NCI-H69 (cell line): ENCODE measurements around the gene STXBP1.
A peak's percentile ranks its signal among the peaks of the same experiment; 100 is the strongest.
"Not testable (repeated sequence)": the region's sequence is repeated elsewhere in the genome, so short reads cannot be mapped to it uniquely, and the experiment has no call there.

Experiments
- DNase-seq: peaks from one replicate; lab custom pipeline; 2025; lab: John Stamatoyannopoulos, UW

STXBP1 gene

DNA sequence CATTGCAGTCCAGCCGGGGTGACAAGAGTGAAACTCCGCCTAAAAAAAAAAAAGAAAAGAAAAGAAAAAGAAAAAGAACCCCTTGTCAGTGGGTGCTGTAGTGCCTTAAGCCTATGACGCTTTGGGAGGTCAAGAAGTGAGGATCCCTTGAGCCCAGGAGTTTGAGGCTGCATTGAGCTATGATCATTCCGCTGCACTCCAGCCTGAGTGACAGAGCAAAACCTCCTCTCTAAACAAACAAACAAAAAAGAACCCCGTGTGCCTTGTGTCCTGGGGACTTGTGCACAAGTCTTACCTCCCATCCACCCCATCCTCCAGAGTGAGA, 33.5 kb upstream of the STXBP1 start:
- DNase-seq: no peak

GRCh38 chr9:127578952-127579853, 32.9 kb upstream of the STXBP1 start:
- DNase-seq: peak; percentile 98

GRCh38 chr9:127580366-127580765, 31.7 kb upstream of the STXBP1 start:
- DNase-seq: no peak

DNA sequence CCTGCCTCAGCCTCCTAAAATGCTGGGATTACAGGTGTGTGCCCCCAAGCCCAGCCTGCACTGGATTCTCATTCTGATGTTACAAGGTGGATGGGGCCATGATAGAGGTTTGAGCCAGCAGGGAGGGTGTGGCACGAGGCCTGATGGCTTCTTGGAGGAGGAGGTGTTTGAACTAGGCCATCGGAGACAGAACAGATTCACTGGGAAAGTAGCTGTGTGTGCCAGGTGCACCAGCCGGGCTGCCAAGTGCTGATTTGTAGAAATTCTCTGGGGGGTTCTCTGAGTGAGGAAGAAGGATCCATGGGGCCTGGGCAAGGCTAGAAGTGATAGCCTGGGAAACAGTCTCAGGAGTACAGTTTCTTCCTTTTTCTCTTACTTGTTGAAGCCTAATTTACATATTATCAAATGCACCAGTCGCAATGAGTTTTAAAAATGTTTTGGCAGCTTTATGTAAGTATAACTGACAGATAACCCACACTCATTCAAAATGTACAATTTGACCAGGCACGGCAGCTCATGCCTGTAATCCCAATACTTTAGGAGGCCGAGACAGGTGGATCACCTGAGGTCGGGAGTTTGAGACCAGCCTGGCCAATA, 31.1 kb upstream of the STXBP1 start:
- peak; percentile 80 for DNase-seq

DNA sequence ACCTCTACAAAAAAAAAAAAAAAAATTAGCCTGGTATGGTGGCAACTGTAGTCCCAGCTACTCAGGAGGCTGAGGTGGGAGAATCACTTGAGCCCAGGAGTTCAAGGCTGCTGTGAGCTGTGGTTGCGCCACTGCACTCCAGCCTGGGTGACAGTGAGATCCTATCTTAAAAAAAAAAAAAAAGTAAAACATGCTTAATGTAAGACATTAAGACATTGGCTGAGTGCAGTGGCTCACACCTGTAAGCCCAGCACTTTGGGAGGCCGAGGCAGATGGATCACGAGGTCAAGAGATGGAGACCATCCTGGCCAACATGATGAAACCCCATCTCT, 27.6 kb upstream of the STXBP1 start:
- DNase-seq: not testable (repeated sequence)

DNA sequence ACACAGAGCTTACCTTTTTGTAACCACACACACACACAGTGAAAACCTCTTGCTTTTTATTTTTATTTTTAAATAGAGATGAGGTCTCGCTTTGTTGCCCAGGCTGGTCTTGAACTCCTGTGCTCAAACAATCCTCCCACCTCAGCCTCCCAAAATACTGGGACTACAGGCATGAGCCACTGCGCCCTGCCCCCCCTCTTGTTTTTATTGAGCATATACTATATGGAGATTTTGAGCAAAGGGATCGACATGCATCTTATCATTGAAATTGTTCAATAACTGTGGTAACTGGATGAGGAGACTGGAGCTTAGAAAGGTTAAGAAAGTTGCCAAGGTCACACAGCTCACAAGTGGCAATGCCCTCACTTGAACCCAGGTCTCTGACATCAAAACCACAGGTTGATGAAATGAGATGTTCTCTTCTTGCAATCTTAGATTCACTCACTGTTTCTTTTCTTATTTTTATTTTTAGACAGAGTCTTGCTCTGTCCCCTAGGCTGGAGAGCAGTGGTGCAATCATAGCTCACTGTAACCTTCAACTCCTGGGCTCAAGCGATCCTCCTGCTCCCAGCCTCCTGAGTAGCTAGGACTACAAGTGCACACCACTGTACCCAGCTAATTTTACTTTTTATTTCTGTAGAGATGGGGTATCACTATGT, 26.8 kb upstream of the STXBP1 start:
- DNase-seq: no peak

DNA sequence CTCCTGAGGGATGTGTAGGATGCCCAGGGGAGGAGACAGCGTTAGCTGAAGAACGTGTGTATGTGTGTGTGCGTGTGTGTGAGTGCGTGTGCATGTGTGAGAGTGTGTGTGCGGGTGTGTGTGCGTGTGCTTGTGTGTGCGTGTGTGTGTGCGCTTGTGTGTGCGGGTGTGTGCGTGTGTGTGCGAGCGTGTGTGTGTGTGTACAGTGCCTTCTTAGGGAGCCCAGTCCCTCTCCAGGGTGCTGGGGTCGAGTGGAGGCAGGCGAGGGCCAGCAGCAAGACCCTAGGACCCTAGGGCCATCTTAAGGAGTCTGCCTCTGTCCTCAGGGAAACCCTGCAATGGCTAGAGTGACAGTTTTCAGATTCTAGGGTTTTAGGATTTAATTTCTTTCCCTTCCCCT, 26.0 kb upstream of the STXBP1 start:
- no peak for DNase-seq

GRCh38 chr9:127586537-127586936, 25.5 kb upstream of the STXBP1 start:
- DNase-seq: peak; percentile 91

GRCh38 chr9:127587966-127588365, 24.1 kb upstream of the STXBP1 start:
- DNase-seq: no peak

DNA sequence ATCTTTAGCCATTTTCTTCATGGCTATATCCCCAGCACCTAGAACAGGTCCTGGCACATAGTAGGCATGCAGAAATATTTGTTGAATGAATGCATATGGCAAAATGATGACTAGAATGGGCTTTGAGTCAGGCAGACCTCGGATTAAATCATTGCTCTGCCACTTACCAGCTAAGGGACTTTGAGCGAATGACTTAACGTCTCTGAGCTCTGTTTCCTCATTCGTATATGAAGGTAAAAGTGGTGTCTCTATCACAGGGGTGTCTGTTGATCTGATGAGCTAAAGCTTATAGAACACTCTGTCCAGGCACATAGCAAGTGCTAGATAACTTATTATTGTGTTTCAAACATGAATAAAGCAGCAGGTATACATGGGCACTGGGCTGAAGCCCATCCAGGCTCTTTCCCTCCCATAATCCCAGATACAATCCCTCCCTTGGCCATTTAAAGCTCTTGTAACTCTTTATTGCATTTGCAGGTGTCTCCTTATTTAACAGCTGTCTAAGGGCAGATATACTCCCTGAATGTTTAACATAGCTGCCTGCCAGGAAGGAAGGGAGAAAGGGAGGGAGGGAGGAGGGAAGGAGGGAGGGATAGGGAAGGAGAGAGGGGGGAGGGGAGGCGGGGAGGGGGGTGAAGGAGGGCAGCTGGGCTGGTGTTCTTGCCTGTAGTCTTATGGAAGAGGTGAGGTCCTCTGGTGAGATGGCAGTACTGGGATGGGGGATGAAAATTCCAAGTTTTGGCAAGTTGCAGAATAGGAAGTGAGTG, 23.2 kb upstream of the STXBP1 start:
- peak; percentile 83 for DNase-seq

DNA sequence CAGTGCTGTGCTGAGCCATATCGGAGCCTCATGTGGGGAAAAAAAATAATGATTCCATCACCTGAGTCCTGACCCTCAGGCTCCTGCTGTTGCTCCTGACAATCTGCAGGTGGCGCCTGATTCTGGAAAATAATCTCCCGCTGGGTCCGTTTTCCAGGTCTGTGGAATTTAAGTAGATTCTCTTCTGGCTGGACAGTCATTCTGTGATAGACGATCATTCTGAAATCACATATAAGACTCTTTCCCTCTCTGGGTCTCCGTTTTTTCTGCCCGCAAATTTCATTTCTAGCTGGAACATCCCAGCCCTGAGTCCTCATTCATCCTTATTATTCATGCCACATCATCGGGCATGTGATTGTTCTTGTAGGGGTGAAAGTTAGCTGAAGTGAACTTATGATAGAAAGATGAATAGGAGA, 22.1 kb upstream of the STXBP1 start:
- peak; percentile 87 for DNase-seq

DNA sequence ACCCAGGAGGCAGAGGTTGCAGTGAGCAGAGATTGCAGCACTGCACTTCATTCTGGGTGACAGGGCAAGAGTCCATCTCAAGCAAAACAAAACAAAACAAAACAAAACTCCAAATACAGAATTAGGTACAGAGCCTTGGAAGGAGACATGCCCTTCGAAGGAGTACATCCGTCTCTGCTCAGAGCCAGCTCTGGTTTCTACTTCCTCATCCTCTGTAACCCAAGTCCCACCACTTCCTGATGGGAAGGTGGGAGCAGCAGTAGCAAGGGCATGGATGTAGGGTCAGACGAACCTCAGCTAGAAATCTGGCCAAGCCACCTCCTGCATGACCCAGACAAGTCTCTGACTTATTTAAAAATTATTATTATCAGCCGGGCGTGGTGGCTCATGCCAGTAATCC, 16.5 kb upstream of the STXBP1 start:
- no peak for DNase-seq

GRCh38 chr9:127598839-127599549, 13.1 kb upstream of the STXBP1 start:
- peak; percentile 88 for DNase-seq

DNA sequence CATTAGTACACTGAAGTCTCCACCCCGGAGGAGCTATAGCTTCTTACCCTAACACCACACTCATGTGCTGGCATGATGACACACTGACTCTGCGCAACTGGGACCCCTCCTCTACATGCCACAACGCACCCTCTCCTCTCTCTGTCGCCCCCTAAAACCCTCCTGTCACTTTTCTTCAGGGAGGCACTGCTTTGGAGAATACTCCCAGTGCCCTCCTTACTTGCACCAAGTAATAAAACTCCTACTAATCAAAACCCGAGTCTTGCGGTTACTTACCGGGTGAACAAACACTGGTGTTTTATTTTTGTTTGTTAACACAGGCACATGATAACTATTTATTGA, 12.6 kb upstream of the STXBP1 start:
- DNase-seq: no peak

DNA sequence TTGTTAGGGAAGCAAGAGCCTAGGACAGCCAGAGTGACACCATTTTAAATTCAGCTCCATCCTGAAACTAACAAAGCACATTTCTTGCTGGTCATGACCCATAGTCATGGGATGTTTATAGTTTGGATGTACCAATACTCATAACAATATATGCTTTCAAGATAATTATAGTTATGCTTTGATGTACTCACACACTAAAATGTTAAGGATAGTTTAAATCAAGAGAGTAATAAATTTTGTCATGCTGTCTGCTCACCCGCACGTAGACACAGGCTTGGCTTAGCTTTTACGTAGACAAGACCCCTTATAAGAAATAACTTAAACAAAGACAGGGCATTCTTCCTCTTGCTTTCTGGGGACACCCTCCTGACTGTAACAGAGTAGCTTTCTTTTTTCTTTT, 8.9 kb upstream of the STXBP1 start:
- no peak for DNase-seq

GRCh38 chr9:127606043-127606442, 6.0 kb upstream of the STXBP1 start:
- DNase-seq: no peak

DNA sequence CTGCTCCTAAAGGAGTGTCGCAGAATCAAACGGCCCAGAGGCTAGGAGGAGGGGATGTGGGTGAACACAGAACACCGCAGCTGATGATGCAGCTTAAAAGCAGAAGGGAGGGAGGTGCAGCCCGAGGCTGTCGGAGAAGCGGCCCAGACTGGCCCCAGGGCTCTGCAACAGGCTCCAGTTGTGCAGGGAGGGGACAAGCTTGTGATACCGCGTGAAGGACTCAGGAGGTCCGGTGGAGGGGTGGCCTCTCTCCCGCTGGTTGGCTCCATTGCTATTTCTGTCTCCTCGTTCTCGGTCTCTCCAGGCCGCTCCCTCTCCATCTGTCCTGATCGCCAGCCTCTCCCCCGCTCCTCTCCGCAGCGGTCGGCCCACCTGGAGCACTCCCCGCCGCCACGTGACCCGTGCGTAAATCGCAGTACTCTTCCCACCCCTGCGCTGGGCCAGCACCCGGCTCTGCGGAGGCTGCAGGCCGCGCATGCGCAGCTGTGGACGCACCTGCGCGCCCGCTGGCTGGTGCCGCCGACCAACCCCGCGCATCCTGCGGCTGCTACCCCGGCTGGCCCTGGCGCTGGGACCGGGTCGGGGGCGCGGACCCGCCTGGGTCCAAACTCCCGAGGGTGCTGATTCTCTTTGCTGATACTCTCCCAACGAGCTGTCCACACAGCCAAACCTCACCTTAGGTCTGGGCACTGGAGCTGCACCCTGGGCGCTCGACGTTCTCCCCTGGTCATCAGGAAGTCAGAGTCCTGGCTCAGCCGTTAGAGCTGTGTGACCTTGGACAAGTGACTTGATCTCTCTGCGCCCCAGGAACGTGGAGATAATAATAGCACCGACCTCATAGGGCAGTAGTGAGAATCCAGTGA, 3.7 kb upstream of the STXBP1 start:
- peak; percentile 99 for DNase-seq

DNA sequence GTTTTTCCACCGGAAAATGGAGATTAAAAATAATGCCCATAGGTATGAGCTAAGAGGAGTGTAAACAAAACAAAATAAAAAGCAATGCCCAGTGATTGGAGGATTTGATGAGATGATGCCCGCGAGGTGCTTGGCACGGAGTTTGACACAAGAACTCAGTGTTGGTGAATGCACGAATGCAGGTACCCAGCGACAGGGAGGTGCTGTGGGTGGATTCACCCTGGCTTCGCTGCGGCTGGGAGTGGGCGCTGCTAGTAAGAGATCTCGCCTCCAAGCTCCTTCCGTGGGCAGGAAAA, 526 bp upstream of the STXBP1 start:
- DNase-seq: no peak

- peak; percentile 80 for DNase-seq
These were observed 984 bp downstream of the STXBP1 start for GRCh38 chr9:127612939-127613582.

- peak; percentile 40 for DNase-seq
These were observed 1.5 kb downstream of the STXBP1 start for GRCh38 chr9:127613583-127613954.

- DNase-seq: no peak
These were observed 2.9 kb downstream of the STXBP1 start for GRCh38 chr9:127614961-127615360.
